Measurements from ENCODE around the gene TENT5C. TPM values are rescaled to one million over a fixed set of nuclear protein-coding genes. Genes with fewer than 3 reads are reported as not detected.

The TENT5C gene
- total RNA-seq, 4 donors from 2014 or later = 3.8 to 7.6 (median 6.6) TPM

DNA sequence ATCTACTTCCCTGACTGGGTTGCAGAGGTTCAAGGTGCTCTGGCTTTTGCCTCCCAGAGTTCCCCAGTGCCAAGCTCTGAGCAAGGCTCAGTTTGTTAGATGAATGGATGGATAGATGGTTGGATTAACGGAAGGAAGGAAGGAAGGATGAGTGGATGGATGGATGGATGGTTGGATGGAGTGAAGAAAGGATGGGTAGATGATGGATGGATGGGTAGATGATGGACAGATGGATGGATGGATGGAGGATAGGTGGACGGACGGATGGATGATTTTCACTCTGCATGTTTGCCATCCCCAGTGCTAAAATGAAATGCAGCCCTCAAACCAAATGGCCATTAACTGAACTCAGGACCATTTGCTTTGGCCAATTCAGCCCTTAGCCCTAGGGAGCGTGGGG is 27.4 kb upstream of the TENT5C start:
- TF ChIP-seq, protein P1, sequence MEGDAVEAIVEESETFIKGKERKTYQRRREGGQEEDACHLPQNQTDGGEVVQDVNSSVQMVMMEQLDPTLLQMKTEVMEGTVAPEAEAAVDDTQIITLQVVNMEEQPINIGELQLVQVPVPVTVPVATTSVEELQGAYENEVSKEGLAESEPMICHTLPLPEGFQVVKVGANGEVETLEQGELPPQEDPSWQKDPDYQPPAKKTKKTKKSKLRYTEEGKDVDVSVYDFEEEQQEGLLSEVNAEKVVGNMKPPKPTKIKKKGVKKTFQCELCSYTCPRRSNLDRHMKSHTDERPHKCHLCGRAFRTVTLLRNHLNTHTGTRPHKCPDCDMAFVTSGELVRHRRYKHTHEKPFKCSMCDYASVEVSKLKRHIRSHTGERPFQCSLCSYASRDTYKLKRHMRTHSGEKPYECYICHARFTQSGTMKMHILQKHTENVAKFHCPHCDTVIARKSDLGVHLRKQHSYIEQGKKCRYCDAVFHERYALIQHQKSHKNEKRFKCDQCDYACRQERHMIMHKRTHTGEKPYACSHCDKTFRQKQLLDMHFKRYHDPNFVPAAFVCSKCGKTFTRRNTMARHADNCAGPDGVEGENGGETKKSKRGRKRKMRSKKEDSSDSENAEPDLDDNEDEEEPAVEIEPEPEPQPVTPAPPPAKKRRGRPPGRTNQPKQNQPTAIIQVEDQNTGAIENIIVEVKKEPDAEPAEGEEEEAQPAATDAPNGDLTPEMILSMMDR (IDR thresholded peaks at IDR 0.05) = no peak

DNA sequence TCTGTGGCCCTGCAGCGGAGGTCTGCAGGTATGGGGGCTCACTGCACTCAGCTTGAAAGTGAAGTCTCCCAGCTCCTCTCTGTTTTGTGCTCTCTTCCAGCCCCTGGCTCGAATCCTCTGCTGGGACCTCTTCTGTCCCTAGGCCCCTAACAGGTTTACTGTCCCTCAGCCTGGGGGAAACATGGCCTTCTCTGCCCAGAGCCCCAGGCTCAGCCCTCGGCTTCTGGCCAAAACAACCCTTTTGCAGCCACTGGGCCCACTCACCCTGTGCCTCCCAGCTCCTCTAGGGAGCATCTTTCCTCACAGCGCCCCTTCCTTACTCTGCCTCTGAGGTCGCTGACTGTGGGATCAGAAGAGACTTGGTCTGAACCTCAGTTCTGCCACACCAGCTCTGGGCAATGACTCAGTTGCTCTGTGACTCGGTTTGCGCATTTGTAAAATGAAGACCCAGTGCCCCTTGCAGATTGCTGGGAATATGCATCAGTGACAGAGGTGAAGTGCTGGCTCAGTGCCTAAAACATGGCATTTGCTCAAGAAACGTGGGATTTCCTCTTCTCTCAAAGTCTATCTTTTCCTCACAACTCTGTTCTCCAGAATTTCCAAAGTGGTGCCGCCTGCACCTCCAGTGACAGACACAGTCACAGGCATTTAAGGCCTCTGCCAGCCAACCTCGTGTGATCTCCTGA is 26.5 kb upstream of the TENT5C start:
- DNase-seq (ENCODE audit: low spot score) (no peak), ATAC-seq (ENCODE audit: low FRiP score) (no peak)
- TF ChIP-seq, protein P1 (IDR thresholded peaks at IDR 0.05) = no peak

More for the DNA sequence above, 27.4 kb upstream of the TENT5C start:
- ATAC-seq (ENCODE audit: low FRiP score) = no peak
- DNase-seq (ENCODE audit: low spot score) = no peak

DNA sequence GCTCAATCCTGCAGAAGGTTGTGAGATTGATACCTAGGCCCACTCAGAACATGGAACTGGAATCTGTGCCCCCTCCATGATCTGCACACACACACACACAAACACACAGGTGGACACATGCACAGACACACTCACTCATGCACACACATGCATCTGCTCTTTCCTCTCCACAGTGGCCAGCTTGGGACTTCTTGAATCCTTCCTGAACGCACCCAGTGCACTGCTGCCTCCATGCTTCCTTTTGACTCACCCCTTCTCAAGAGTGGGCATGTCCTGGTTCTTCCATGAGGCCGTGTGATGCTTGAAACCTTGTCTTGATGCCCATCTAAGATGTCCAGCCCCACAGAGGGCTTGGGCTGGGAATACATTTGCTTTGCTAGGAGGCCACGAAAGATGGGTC is 25.4 kb upstream of the TENT5C start:
- ATAC-seq (ENCODE audit: low FRiP score) = no peak
- DNase-seq (ENCODE audit: low spot score) = no peak
- TF ChIP-seq, protein P1 (IDR thresholded peaks at IDR 0.05) = no peak

DNA sequence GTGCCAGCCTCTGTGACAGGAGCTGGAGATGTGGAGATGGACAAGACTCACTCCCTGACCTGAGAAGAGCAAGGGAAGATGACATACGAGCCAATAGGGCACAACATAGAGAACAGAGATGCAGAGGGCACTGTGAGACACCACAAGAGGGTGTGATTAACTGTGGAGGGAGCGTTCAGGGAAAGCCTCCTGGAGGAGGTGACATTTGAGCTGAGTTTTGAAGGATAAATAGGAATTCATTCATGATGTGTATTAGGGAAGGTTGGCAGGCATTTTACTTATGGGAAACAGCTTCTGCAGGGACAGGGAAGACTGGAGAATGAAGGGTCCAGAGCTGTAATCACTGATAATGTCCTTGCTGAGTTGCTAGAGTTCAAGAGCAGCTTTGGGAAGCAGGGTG is 25.0 kb upstream of the TENT5C start:
- DNase-seq (ENCODE audit: low spot score) = no peak
- no peak for ATAC-seq (ENCODE audit: low FRiP score)
- TF ChIP-seq, protein P1 (IDR thresholded peaks at IDR 0.05) = no peak

DNA sequence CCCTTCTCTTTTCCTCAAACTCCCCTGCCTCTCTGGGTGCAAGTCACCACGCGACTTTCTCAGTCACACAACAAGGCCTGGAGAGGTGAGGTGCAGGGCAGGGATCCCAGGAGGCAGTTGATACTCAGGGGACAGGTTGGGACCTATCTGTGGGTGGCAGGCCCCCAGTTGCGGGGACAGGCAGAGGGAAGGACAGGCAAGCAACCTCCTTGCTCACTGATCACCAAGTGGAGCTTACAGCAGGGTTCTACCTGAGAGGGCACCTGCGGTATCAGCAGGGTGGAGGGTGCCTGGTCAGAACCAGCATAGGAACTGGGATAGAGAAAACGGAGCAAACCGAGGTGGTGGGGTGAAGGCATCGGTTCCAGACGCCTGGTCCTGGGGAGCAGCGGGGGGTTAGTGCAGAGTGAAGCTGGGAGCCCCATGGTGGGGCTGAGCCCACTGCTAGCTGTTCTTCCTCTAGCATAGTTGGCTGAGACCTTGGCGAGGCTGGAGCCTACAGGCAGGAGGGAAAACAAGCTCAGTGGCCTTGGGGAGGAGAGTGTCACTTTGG is 24.4 kb upstream of the TENT5C start:
- ATAC-seq (ENCODE audit: low FRiP score) = no peak
- TF ChIP-seq, protein P1 (IDR thresholded peaks at IDR 0.05) = no peak
- DNase-seq (ENCODE audit: low spot score) = no peak

DNA sequence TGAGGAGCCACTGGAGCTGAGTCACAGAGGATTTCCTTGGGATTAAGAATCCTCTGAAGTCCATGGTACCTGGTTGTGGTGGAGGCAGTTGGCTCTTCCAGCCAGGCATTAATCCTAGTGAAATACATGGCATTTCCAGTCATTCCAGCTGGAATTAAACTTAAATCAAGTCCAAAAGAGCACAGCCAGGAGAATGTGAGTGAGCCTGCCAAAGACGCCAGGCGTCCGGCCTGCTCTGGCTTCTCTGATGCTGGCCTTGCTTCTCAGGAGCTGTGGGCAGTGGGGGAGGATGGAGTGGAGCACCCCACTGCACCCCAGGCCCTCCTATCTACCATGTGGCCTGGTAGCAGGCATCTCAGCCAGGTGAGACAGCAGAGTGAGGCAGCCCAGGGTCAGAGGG is 23.4 kb upstream of the TENT5C start:
- DNase-seq (ENCODE audit: low spot score) (no peak), ATAC-seq (ENCODE audit: low FRiP score) (no peak)
- TF ChIP-seq, protein P1 (IDR thresholded peaks at IDR 0.05) = no peak

DNA sequence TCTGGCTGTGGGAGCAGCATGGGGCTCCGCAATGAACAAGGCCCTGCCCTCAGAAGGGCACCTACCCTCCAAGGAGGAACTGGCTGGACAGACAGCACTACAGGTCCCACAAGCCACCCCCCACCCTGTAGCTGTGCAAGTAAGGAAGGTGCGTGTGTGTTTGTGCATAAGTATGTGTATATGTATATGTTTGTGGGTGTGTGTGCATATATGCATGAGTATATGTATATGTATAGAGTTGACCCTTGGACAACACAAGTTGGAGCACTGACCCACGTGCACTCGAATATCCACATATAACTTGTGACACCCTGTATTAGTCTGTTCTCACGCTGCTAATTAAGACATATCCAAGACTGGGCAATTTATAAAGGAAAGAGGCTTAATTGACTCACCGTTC is 22.6 kb upstream of the TENT5C start:
- TF ChIP-seq, protein P1 (IDR thresholded peaks at IDR 0.05) = no peak
- no peak for ATAC-seq (ENCODE audit: low FRiP score)
- no peak for DNase-seq (ENCODE audit: low spot score)
